Astrocyte of the spinal cord (primary cell): ENCODE data around the gene MTHFSD.

Experiments used
- DNase-seq: peaks from one replicate; pipeline ENCODE4 v3.0.0; 2011; ENCODE audit warnings: low read depth, low spot score
- H3K4me3 ChIP-seq: 2 replicates; pipeline ENCODE4 v1.5.1; 2011; ENCODE audit warnings: low read depth, mild to moderate bottlenecking, low read length, moderate library complexity
- in situ Hi-C: cut with HindIII; loops from 2 replicates; pipeline ENCODE4 v1.10.0; 2017; ENCODE audit warnings: low sequenced_read_pairs
- TF ChIP-seq, protein P1 (sequence below): IDR thresholded peaks from 2 replicates; pipeline ENCODE4 v1.5.1; 2012; ENCODE audit warnings: low read depth, mild to moderate bottlenecking, low read length, inconsistent platforms

Gene MTHFSD

DNA sequence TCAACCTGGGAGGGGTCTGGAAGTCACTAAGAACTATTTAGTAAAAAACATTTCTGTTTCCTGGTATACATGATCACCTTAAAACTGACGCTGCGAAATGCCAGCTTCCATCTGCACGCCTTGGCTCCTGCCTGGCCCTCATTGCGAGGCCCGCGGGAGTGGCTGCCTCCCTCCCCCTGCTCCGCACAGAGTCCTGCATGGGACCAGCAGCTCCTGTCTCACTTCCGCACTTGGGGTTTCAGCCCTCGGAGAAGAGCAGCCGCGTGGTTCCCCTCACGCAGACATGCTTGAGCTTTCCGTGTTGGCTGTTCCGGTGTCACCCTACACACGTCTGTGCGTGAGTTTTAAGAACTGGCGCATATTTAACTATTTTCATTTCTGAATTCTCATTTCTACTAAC, 18.4 kb downstream of the MTHFSD start:
- TF ChIP-seq, protein P1, sequence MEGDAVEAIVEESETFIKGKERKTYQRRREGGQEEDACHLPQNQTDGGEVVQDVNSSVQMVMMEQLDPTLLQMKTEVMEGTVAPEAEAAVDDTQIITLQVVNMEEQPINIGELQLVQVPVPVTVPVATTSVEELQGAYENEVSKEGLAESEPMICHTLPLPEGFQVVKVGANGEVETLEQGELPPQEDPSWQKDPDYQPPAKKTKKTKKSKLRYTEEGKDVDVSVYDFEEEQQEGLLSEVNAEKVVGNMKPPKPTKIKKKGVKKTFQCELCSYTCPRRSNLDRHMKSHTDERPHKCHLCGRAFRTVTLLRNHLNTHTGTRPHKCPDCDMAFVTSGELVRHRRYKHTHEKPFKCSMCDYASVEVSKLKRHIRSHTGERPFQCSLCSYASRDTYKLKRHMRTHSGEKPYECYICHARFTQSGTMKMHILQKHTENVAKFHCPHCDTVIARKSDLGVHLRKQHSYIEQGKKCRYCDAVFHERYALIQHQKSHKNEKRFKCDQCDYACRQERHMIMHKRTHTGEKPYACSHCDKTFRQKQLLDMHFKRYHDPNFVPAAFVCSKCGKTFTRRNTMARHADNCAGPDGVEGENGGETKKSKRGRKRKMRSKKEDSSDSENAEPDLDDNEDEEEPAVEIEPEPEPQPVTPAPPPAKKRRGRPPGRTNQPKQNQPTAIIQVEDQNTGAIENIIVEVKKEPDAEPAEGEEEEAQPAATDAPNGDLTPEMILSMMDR = no peak
- DNase-seq = no peak
- in situ Hi-C loops = no loop called here

GRCh38 chr16:86534779-86535615, 20.0 kb downstream of the MTHFSD start:
- no peak for DNase-seq
- TF ChIP-seq, protein P1 = no peak
- no peak overlapping the region for H3K4me3 ChIP-seq
- in situ Hi-C loops = no loop called here

More for the DNA sequence above, 18.4 kb downstream of the MTHFSD start:
- H3K4me3 ChIP-seq = no peak overlapping the region

DNA sequence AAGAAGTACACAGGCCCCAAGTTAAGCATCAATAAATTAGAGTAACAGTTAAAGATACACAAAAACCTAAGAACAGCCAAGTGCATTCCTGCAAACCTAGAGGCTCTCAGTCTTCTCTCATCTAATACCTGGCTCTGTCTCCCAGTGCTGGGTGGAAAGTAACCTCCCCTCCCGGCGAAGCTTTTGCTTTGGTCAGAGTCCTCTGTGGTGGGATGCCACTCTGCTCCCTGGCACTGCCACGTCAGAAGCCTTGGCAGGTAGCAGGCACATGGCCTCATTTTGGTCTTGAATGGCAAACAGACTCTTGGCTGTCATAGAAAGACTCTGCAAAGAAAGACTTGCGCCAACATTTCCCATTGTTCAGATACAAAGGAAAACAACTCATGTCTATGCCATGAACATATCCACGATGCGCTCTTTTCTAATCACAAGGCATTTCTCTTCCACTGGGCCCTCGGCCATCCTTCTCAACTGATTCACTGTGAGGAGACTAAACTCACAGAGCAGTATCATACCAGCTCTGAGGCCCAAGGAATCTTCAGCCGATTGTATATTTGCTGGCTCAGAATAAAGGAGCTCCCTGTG, 21.2 kb downstream of the MTHFSD start:
- DNase-seq = no peak
- TF ChIP-seq, protein P1 = no peak
- in situ Hi-C loops = no loop called here
- H3K4me3 ChIP-seq = no peak overlapping the region

DNA sequence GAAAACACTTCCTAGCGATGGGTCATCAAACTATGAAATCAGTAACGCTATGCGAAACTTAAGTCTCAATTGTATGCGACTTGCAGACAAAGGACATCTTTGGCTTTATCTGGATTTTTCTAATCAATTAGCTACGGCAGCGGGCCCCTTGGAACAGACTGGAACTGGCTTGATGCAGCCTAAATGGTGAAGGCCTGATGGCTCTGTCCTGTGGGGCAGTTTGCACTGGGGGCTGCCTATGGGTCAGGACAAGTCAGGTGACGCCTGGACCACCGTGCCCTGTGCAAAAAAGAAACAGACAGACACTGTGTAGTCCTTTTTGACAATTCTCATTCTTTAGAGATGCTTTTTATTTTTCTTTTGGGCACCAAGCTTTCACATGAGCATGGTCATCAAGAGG, 22.0 kb downstream of the MTHFSD start:
- in situ Hi-C loops = no loop called here
- no peak overlapping the region for H3K4me3 ChIP-seq
- no peak for DNase-seq
- TF ChIP-seq, protein P1 = no peak

DNA sequence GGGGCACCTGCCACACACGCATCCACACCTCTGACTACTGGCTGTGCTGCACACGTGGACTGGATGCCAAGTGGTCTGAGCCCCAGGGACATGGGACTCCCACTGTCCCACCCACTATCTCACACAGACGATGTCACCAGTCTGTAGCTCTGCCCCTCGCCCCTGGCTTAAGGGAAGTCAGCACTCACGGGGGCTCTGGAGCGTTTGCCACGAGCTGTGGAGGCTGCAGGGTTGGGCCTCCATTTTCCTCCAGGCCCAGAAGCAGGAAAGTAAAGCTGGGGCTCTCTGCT, 22.6 kb downstream of the MTHFSD start:
- no peak overlapping the region for H3K4me3 ChIP-seq
- TF ChIP-seq, protein P1 = no peak
- in situ Hi-C loops = no loop called here
- no peak for DNase-seq

DNA sequence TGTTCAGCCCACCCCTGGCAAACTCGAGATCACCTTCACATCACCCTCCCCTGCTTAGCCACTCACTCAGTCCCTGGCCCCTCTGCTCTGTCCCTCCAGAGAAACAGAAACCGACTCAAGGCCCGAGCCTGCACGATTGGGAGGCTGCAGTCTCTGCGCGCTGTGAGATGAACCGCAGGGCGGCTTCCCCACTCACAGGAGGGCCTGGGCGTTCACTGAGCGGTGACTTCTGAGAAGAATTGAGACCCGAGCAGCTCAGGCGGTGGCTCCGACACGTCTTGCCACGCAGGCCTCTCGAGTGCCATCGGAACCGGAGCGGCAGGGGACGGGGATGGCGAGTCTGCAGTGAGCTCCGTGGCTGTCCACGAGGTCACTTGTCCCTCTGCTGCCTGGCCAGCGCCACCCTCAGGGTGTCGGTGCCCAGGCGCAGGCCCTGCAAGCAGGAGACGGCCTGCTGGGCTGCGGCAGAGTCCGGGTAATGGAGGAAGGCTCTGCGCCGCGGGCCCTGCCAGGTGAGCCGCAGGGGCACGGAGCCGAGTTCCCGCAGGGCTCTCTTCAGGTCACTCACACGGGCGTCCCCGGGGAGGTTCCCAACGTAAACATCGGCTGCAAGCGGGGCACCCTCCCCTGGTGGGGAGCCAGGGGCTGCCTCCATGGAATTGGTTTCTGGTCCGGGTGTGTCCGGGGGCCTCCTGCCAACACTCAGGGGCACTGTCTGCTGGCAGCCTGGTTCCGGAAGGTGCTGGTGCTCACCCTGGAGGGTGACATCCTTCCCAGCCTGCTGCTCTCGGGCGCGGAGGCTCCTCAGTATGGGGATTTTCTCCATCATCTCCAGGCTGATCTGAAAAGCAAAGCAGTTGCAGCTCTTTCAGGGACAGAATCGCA, 23.2 kb downstream of the MTHFSD start:
- in situ Hi-C loops = no loop called here
- DNase-seq = no peak
- H3K4me3 ChIP-seq = no peak overlapping the region
- TF ChIP-seq, protein P1 = no peak
